Left hindlimb (tissue), 1 donor: Measurements from ENCODE around the gene PEAK3.

Source experiments
- DNase-seq: peaks from one replicate; pipeline ENCODE4 v3.0.0-alpha.2; 2018

The PEAK3 gene, protein sequence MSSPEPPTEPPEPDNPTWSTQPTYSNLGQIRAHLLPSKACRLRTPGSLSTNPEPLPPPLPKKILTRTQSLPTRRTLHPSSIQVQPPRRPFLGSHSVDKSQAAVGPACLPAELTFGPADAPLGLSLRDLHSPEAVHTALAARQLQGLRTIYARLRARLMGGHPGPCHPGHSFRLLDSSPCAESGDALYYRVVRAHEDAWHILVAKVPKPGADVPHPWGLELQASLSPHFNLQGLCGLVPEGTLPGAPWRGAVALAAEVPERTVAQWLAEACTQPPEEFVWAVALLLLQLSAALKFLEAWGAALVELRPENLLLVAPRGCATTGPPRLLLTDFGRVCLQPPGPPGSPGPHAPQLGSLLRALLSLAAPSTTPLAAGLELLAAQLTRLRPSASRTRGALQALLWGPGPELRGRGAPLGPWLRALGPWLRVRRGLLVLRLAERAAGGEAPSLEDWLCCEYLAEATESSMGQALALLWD

DNA sequence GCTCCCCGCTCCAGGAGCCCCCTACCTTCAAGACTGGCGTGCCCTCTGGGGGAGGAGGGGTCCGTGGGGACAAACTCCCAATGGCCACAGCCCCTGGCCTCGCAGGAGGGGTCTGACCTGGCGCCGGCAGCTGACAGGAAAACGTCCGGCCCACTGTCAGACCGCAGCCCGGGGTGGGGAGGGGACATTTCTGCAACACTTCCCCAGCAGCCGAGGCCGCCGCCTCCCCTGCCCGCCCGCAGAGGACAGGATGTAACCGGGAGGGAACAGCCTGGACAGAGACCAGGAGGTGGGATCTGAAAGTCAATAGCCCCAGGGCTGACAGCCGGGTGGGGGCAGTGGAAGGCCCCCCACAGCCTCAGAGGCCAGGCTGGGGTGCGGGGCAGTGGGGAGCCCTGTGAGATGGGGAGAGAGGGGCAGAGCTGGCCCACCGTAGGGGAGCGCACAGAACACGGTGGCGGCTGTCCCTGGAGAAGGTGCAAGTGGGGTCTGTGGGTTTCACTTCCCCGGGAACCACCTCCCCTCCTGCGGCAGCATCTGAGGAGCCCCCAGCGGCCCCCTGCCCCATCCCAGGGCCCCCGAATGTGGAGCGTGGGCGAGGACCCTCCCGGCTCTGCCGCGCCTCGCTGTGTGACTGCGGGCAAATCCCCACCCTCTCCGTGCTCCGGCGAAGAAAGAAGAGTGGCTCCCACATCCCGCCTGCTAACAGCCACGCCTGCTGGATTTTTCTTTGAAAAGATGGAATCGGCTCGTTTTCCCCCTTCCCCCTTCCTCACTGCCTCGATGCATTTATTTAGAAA lies at the start of gene PEAK3:
Gene PEAK3, minus strand, starts transcription at position 114 of the 800 bp plus-strand sequence. CDS start 1,244 bp downstream, outside the sequence.
- DNase-seq: peak; percentile 83

DNA sequence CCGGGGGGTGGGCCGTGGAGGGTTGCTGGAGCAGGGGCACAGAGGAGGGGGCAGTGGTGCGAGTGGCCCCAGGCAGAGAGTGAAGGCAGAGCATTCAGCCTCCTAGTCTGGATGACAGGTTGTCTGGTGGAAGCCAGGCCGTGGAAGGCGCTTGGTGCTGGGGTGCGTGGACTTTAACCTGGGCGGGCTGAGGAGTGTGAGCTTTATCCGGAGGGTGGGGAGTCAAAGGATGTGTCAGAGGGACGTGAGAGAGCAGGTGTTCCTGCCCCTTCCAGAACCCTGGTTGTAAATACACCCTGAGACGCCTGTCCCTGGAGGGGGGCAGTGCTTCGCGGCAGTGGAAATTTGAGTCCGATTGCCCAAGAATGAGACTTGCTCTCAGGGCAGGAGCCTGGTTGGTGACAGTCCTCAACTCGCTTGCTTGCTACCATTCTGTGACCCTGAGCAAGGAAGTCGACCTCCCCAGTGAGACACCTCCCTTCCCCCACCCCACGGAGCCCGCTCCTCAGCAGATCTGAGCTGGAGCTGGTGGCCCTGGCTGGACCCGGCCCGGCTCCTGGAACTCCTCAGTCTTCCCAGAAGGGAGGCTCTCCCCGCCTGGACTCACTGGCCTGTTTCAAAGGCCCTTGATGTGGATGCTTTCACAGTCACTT lies 48.8 kb upstream of the PEAK3 start:
- DNase-seq: no peak

DNA sequence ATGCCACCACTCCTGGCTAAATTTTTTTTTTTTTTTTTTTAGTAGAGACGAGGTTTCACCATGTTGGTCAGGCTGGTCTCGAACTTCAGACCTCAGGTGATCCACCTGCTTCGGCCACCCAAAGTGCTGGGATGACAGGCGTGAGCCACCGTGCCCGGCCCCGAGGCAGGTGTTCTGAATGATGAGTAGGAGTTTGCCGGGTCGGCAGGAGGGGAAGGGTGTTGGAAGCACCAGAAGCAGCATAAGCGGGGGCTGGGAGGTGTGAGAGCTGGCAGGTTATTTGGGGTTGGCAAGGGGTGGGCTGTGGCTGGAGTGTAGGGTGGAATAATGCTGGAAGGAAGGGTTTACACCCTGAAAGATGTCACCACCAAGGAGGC lies 48.3 kb upstream of the PEAK3 start:
- no peak for DNase-seq

DNA sequence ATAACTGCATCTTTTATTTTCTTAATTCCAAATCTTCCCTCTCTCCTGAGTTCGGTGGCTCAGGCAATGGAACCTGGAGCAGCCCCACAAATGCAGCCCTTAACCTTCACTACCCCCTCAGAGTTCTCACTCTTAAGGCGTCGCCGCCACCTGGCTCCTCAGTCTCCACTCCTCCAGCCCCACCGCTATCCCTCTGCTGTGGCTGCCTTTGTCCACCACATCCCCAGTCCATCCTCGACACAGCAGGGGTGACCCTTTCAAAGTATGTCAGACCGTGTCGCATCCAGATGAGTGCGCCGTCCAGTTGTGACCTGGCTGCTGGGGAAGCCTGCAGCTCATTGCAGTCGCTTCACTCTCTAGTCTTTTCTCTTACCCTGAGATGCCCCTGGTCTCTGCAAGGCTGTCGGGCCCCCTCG lies 47.5 kb upstream of the PEAK3 start:
- no peak for DNase-seq

DNA sequence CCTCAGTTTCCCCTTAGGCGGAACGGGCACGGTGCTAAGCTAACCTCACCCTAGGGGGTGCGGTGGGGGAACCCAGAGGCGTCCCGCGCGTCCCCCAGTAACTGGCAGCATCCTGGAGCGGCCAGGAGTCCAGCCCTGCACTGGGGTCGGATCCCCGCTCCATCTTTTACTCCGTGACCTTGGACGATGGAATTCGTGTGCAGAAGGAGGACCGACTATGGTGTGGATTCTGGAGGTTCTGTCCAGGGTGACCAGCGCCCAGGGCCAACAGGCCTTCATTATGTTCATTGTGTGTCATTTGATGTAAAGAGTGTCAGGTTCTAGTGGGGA lies 47.1 kb upstream of the PEAK3 start:
- DNase-seq: peak; percentile 24

DNA sequence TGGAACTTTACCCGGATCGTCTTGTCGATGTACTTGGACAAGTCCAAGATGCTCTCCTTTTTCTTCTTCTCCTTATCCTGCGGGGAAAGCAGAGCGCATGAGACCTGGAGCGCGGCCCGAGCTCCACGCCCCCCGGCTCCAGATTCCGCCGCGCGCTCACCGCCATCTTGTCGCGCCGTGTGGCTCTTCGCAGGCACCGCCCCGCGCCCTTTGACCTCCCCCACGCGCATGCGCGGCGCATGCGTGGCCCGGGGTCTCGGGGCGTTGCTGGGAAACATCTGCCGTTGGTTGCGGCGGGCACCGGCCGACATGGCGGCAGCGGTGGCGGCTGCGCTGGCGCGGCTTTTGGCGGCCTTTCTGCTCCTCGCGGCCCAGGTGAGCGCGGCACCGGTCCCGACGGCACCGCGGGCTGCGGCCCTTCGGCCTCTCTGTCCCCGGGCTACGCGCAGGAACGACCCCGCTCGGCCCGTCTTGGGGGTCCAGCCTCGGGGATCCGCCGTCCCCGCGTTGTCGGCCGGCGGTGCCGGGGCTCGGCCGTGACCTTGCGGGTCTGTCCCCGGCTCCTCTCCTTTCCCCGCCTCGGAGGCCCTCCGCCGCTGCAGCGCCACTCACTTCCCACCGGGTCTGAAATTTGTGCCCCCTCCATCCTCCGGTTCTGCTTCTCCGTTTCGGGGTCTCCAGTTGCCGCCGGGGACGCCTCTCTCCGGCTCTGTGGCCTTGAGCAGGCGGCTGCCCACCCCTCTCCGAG lies 46.6 kb upstream of the PEAK3 start, which contains the start of the genes LSM7 and SPPL2B:
Gene LSM7, minus strand, starts transcription at position 186 of the 748 bp plus-strand sequence. Its CDS starts 20 bp downstream, at position 166.
Gene SPPL2B, plus strand, starts transcription at position 284 of the 748 bp plus-strand sequence. Its CDS starts 26 bp downstream, at position 310.
- DNase-seq: peak; percentile 93

DNA sequence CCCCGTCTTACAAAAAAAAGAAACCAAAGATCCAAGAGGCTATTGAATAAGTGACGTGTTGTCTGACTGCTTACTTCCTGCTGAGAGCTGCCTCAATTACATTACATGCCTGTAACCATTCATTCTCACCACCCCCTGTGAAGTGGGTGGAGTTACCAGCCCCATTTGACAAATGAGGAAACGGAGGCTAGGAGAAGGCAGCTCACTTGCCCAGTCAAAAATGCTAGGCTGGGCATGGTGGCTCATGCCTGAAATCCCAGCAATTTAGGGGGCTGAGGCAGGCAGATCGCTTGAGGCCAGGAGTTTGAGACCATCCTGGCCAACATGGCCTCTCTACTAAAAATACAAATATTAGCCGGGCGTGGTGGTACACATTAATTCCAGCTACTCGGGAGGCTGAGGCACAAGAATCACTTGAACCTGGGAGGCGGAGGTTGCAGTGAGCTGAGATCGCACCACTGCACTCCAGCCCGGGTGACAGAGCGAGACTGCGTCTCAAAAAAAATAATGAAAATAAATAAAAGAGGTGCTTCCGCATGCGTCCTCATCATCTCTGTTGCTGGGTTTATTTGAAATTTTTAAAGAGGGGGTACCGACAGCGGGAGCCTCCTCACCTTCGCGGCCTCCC lies 45.9 kb upstream of the PEAK3 start:
- no peak for DNase-seq

DNA sequence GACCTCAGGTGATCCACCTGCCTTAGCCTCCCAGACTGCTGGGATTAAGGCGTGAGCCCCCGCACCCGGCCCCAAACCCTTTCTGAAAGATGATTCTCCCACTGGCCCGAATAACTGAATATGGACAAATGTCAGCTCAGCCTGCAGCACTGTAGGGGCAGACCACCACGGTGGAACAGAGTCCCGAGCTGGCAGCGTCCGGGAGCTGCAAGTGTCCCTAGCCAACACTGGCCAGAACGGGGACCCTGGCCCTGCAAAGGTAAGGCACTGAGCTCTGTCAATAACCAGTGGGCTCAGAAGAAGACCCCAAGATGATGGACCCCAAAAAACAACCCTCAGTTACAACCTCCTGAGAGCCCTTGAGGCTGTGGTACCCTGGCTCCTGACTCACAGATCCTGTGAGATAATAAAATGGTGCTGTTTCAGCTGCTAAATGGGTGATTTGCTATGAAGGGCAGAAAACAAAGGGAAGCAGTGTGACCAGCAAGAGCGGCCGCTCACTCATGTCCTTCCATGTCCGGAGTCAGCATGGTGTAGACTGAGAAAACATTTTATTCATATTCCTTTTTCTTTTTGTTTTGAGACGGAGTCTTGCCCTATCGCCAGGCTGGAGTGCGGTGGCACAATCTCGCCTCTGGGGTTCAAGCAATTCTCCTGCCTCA lies 44.9 kb upstream of the PEAK3 start:
- no peak for DNase-seq

DNA sequence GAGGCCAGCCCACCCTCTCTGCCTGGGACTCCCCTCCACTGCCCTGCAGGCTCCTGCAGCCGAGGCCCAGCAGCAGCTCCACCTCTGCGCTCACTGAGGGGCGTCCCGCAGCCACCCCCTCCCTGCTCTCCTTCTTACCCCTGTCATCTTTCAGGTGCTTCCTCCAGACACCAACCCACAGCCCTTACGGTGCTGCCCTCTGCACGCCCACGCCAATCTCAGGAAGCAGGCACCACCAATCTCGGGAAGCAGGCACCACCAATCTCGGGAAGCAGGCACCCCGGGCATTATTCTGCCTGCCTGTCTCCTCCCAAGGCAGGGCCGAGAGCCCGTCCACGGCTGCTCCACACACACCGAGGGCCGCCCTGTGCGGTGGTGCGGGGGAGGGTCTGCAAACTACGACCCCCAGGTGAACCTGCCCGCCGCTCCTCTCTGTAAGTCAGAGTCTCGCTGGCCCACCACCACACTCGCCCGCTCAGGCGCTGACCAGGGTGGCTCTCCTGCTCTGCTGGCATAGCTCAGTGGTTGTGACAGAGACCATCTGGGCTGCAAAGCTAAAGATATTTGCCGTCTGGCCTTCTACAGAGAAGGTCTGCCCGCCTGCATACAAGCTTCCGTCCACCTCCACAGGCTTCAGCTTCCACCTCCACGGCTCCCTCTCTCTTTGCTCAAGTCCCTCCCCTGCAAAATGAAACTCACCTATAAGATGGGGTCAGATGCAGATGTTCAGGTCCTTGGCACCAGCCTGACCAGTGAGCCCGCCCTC lies 43.5 kb upstream of the PEAK3 start:
- DNase-seq: no peak

DNA sequence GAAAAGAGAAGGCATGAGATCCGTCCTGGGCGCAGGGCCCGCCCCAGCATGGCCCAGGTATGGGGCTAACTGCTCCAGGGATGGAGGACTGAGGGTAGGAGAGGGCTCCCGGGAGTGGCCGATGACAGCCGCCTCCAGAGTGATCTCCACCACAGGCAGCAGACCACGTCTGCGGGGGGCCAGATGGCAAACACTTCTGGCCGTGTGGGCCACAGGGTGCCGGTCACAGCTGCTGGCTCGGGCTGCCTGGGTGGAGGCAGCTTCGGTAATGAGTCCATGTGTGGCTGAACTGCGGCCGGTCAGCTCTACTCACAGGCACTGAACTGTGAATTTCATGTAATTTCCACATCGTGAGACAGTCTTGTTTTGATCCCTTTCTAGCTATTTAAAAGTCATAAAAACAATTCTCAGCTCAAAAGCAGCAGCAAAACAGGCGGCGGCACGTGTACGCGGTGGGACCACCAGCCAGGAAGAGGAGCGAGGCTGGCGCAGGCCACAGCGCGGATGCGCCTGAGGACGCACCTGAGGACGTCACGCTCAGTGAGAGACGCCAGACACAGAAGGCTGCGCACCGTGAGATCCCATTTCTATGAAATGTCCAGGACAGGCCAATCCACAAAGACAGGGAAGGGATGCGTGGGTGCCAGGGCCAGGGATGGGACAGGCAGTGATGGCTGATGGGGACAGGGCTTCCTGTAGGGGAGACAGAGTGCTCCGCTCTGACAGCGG lies 42.4 kb upstream of the PEAK3 start:
- no peak for DNase-seq

DNA sequence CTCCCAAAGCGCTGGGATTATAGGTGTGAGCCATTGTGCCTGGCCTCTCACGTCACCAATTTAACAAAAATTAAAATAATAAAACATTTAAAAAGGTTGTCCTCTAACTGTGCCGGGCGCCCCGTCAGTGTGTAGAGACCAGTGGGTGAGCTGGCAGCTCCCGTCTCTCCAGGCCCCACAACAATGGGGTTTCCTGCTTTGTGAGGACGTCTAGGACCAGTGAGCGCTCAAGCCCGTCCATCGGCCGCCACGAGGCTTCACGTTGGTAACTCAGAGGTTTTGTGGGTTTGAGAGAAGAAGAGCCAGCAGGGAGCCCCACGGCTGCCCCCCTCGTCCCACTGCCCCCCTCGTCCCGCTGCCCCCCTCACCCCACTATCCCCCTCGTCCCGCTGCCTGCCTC lies 41.7 kb upstream of the PEAK3 start:
- DNase-seq: no peak

DNA sequence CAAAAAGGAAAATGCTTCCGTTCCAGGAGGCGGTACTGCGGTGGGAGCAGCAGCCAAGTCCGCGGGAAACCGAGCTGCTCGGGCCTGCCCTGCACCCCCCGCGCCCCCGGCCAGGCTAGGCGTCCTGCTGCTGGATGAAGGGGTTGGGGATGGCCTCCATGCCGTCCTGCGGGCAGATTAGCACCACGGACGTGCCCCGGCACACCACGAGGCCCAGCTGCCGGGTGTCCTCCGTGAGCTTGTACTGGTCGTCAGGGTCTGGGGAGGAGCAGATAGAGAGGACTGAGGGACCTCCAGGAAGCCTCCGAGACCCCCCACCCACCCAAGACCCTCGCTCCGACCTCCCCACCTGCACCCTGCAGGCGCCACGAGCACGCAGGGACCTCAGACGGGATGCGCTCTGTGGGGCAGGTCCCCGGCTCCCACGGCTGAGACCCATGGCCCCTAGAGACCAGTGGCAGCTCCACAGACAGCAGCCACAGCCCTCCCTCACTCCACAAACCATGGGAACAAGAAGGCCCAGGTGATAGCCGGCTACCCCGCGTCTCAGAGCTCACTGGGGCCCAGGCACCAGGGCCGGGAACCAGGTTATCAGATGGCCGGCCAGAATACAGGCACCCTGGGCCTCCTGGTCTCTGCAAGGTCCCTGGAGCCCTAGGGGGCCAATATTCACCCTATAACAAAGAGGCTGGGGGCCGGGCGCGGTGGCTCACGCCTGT lies 39.7 kb upstream of the PEAK3 start:
- no peak for DNase-seq

DNA sequence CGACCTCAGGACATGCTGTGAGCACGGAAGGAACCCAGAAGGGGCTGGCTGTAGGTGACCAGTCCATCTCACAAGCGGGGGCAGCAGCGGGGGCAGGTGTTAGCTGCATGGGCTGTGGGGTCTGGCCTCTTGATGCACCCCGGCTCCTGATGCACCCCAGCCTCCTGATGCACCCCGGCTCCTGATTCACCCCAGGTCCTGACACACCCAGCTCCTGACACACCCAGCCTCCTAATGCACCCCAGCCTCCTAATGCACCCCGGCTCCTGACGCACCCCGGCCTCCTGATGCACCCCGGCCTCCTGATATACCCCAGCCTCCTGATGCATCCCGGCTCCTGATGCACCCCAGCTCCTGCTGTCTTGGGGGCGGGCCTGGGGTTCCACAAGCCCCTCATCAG lies 39.0 kb upstream of the PEAK3 start:
- no peak for DNase-seq

DNA sequence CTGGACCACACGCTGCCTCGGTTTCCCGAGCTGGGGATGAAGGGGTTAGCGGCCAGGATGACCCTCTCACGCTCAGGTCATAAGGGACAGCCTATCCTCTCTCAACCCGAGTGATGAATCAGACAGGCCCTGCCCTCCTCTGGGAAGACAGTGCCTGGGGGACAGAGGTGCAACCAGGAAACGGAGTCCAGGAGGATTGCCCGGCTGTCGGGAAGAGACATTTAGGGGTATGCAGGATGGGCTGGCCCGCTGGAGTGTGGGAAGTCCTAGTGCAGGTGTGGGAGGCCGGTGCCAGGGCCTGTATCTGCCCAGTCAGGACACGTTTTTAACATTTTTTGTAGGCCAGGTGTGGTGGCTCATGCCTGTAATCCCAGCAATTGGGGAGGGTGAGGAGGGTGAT lies 38.1 kb upstream of the PEAK3 start:
- DNase-seq: no peak

DNA sequence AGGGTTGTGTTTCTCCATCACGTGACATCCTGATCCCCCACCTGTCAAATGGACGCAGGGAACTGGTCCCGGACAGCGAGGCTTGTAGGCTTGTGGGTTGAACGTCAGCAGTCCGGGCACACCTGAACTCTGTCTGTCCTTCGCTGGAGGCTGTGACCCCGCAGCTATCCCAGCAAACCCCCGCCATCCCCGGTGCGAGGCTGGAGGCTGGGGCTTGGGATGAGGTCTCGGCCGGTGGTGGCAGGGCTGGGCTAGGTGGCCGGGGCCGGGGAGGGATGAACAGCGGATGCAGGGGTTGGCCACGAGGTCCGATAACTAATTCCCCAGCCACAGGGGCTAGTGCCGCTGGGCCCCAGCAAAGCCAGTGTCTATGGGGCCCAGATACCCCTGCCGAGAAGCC lies 37.6 kb upstream of the PEAK3 start:
- DNase-seq: no peak

DNA sequence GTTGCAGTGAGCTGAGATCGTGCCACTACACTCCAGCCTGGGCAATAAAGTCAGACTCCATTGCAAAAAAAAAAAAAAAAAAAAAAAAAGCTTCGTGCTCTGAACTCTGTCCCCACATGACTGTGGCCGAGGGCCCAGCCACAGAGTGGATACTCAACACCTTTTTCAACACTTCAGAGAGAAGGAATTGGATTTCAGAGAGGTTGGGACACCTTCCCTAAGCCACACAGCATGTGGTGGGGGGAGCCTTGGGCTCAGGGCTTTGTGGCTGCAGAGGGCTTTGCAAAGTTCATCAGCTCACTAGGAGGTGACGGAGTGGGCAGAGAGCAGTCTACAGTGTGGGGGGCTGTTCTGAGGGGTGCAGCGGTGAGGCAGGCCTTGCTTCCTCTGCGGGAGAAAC lies 36.9 kb upstream of the PEAK3 start:
- no peak for DNase-seq

DNA sequence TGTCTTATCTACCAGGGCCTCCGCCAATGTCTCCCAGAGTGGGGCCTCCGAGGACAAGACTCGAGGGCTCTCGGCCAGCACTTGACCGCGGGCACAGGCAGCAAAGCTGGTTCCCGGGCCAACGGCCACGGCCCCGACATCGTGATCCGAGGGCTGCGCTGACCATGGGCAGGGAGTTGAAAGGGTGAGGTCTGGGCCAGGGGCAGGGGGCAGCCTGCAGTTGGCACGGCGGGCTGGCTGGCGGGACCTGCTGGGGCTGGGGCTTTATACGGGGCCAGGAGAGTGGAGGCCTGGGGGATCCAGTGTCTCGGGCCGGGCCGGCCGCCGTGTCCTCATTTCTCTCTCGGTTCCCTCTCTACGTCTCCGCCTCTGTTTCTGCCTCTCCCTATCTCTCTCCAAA lies 35.8 kb upstream of the PEAK3 start:
- no peak for DNase-seq

DNA sequence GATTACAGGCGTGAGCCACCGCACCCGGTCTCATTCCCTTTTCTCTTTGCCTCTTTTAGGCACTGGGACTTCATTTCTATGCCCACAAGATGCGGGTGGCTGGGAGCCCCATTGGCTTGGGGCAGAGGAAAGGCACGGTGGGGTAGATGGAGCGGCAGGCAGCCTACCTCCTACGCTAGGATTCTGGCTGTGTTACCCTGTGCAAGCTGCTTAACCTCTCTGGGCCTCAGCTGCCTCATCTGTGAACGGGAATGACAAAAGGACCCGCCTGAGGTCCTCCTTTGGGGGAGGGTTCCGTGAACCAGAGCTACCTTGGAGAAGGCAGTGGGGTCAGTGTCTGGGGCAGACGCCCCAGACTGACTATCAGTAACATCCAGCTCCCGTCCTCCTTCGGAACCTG lies 35.3 kb upstream of the PEAK3 start:
- DNase-seq: no peak

DNA sequence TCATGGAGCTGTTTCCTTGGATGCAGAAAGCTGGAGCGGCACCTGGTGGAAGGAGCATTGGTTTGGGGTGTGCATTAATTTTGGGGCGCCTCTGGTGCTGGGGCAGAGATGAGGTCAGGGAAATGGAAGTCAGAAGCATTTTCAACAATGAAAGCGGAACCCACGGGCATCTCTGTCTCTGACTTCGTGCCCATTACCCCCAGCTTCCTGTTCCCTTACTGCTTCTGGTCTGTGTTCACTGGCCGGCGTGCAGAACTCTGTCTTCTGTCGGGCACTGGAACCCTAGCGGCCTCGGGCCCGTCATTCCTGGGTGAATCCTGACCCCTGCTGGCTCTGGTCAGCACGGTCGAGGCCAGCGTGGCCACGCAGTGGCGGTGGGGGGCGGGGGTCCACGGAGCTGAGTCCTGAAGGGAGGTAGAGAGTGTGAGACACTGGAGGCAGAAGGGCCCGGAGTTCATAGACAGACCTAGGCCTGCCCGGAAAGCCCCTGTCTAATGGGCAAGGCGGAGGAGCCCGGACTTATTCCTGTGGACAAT lies 33.9 kb upstream of the PEAK3 start:
- DNase-seq: no peak
